HCT116 (cell line): ENCODE data around the gene RIPK4.

Source experiments
- POLR2AphosphoS5 ChIP-seq: IDR thresholded peaks from 2 replicates; pipeline ENCODE4 v1.6.1; 2011; ENCODE audit warnings: mild to moderate bottlenecking, low read depth, low read length, moderate library complexity
- SP1 ChIP-seq: IDR thresholded peaks from 2 replicates; pipeline ENCODE4 v1.6.1; 2012; ENCODE audit warnings: low read depth
- YY1 ChIP-seq: IDR thresholded peaks from 2 replicates; pipeline ENCODE4 v1.6.1; 2011; ENCODE audit warnings: low read length, low read depth, moderate library complexity, mild to moderate bottlenecking; ENCODE audit not compliant: insufficient replicate concordance; ENCODE audit errors: extremely low read depth
- TF ChIP-seq, protein P1 (sequence below), 3 experiments: fragments of 200-600 bp in 1 of 3; sonication (generic) in 1 of 3; IDR thresholded peaks in 2 of 3; conservative IDR thresholded peaks in 1 of 3; 2 replicates each; pipeline ENCODE4 v1.5.1; 2012 to 2017; ENCODE audit warnings: low read depth in 2 of 3, low read length in 2 of 3, antibody characterized with exemption in 1 of 3, borderline replicate concordance in 1 of 3, control low read depth in 1 of 3, mild to moderate bottlenecking in 1 of 3, mixed read lengths in 1 of 3, mixed run types in 1 of 3, moderate library complexity in 1 of 3; ENCODE audit not compliant: insufficient read depth in 1 of 3

GRCh38 chr21:41705546-41706262 is 61.1 kb downstream of the RIPK4 start:
- TF ChIP-seq SP1 (no peak), YY1 (no peak), POLR2AphosphoS5 (no peak)
- TF ChIP-seq, protein P1, sequence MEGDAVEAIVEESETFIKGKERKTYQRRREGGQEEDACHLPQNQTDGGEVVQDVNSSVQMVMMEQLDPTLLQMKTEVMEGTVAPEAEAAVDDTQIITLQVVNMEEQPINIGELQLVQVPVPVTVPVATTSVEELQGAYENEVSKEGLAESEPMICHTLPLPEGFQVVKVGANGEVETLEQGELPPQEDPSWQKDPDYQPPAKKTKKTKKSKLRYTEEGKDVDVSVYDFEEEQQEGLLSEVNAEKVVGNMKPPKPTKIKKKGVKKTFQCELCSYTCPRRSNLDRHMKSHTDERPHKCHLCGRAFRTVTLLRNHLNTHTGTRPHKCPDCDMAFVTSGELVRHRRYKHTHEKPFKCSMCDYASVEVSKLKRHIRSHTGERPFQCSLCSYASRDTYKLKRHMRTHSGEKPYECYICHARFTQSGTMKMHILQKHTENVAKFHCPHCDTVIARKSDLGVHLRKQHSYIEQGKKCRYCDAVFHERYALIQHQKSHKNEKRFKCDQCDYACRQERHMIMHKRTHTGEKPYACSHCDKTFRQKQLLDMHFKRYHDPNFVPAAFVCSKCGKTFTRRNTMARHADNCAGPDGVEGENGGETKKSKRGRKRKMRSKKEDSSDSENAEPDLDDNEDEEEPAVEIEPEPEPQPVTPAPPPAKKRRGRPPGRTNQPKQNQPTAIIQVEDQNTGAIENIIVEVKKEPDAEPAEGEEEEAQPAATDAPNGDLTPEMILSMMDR (IDR thresholded peaks at IDR 0.05 in 2 of 3, conservative IDR thresholded peaks at IDR 0.05 in 1 of 3; ENCODE audit: borderline replicate concordance in 1 of 3, insufficient read depth in 1 of 3, low read depth in 2 of 3, low read length in 2 of 3): no peak
